MCF 10A (cell line): ENCODE results near the gene CCNYL1. TPM values are rescaled to one million over a fixed set of nuclear protein-coding genes. Genes with fewer than 3 reads are reported as not detected.

Source experiments
- BruUV-seq: library from RNA; stranded (reverse); fragments of 400-500 nt; replicated peaks from 2 replicates; lab custom pipeline; 2021; lab: Mats Ljungman, UMichigan
- CTCF ChIA-PET: fragments of 300-600 bp; sonication (Branson Sonifier 250); formaldehyde crosslinking; extraction: SDS; loops from one replicate; lab custom pipeline; 2021; ENCODE audit warnings: antibody characterized with exemption, inconsistent platforms; lab: Yijun Ruan, JAX
- POLR2A ChIA-PET: fragments of 300-600, 350-650 bp; sonication (Branson Sonifier 250); formaldehyde crosslinking; extraction: SDS; loops from one replicate; lab custom pipeline; 2020; ENCODE audit warnings: antibody characterized with exemption, inconsistent platforms; lab: Yijun Ruan, JAX
- DNase-seq: peaks from one replicate; pipeline ENCODE4 v3.0.0-alpha.2; 2018; ENCODE audit not compliant: unreplicated experiment
- H3K27ac Mint-ChIP-seq: one replicate; pipeline ENCODE4 v1.8.0; 2022; ENCODE audit warnings: mild to moderate bottlenecking, low read depth, mixed read lengths; ENCODE audit not compliant: unreplicated experiment
- H3K27me3 Mint-ChIP-seq: one replicate; pipeline ENCODE4 v1.8.0; 2022; ENCODE audit warnings: mixed read lengths; ENCODE audit not compliant: insufficient read depth, unreplicated experiment
- H3K36me3 Mint-ChIP-seq: one replicate; pipeline ENCODE4 v1.8.0; 2022; ENCODE audit warnings: mild to moderate bottlenecking, moderate library complexity, mixed read lengths; ENCODE audit not compliant: insufficient read depth, unreplicated experiment
- H3K4me1 Mint-ChIP-seq: one replicate; pipeline ENCODE4 v1.8.0; 2022; ENCODE audit warnings: mixed read lengths; ENCODE audit not compliant: insufficient read depth, unreplicated experiment
- H3K4me3 Mint-ChIP-seq: one replicate; pipeline ENCODE4 v1.8.0; 2022; ENCODE audit warnings: mild to moderate bottlenecking, moderate library complexity, mixed read lengths; ENCODE audit not compliant: unreplicated experiment
- H3K9me3 Mint-ChIP-seq: one replicate; pipeline ENCODE4 v1.8.0; 2022; ENCODE audit warnings: mixed read lengths; ENCODE audit not compliant: unreplicated experiment
- CTCF ChIP-seq: fragments of 200-600 bp; IDR thresholded peaks from one replicate; pipeline ENCODE4 v1.8.0; 2022; ENCODE audit warnings: antibody characterized with exemption, mild to moderate bottlenecking; ENCODE audit not compliant: unreplicated experiment
- intact Hi-C: fragments of 100-400 bp; cut with micrococcal nuclease; formaldehyde crosslinking; loops from 2 replicates; pipeline ENCODE4 v1.14.1; 2022
- total RNA-seq: library from RNA; stranded (reverse); gene quantifications from 2 replicates; pipeline ENCODE4 v1.2.3, GENCODE V29; 2022

Gene CCNYL1
- total RNA-seq, 1 experiment from 2014 or later, result 19.7 TPM

- peaks cover 5% of the 10 kb centered on the region for H3K36me3 Mint-ChIP-seq
- no peak overlapping the region for H3K27ac Mint-ChIP-seq
Measured at GRCh38 chr2:207764096-207764630, 52.7 kb downstream of the CCNYL1 start.

GRCh38 chr2:207765547-207765946, 54.1 kb downstream of the CCNYL1 start:
- peaks cover 8% of the 10 kb centered on the region for H3K4me1 Mint-ChIP-seq
- ChIA-PET CTCF (interaction anchor here (0.6 to 2.5 kb wide), 3 partner anchors 20 to 275 kb away, joined by 4 to 15 read pairs (median 12); no protein-coding TSS in a partner anchor), POLR2A (interaction anchor here (1.2 kb wide), 1 partner anchor 259 kb away, joined by 4 read pairs; the partner anchor contains the start of gene PLEKHM3)
- no peak for DNase-seq
- intact Hi-C loops, result loop anchor here (10.0 kb wide), 1 partner anchor 79 kb away; no protein-coding TSS in a partner anchor
- no peak overlapping the region for H3K27ac Mint-ChIP-seq
- H3K9me3 Mint-ChIP-seq, result no peaks in the 10 kb centered on the region
- no peak for TF ChIP-seq CTCF
- H3K36me3 Mint-ChIP-seq, result peaks cover 5% of the 10 kb centered on the region
- no peaks in the 10 kb centered on the region for H3K27me3 Mint-ChIP-seq
- no TSS peak for BruUV-seq
- no peak overlapping the region for H3K4me3 Mint-ChIP-seq

More at GRCh38 chr2:207764096-207764630, 52.7 kb downstream of the CCNYL1 start:
- H3K27me3 Mint-ChIP-seq, result no peaks in the 10 kb centered on the region
- no peak overlapping the region for H3K4me3 Mint-ChIP-seq
- peaks cover 8% of the 10 kb centered on the region for H3K4me1 Mint-ChIP-seq
- H3K9me3 Mint-ChIP-seq, result no peaks in the 10 kb centered on the region
- CTCF ChIA-PET, result interaction anchor here (0.5 to 7.9 kb wide), 5 partner anchors 18 to 308 kb away, joined by 3 to 45 read pairs (median 4); no protein-coding TSS in a partner anchor
- DNase-seq, result no peak
- POLR2A ChIA-PET, result interaction anchor here (0.7 kb wide), 1 partner anchor 270 kb away, joined by 3 read pairs; no protein-coding TSS in a partner anchor
- no peak for TF ChIP-seq CTCF
- intact Hi-C loops, result loop anchor here (10.0 kb wide), 1 partner anchor 81 kb away; no protein-coding TSS in a partner anchor
- BruUV-seq, result no TSS peak

GRCh38 chr2:207766041-207766551, 54.7 kb downstream of the CCNYL1 start:
- ChIA-PET CTCF (interaction anchor here (0.6 to 2.5 kb wide), 7 partner anchors 15 to 337 kb away, joined by 3 to 15 read pairs (median 4); no protein-coding TSS in a partner anchor), POLR2A (interaction anchor here (1.2 kb wide), 1 partner anchor 259 kb away, joined by 4 read pairs; the partner anchor contains the start of gene PLEKHM3)
- Mint-ChIP-seq H3K9me3 (no peaks in the 10 kb centered on the region), H3K36me3 (peaks cover 5% of the 10 kb centered on the region), H3K4me1 (peaks cover 8% of the 10 kb centered on the region), H3K4me3 (no peak overlapping the region), H3K27me3 (no peaks in the 10 kb centered on the region), H3K27ac (no peak overlapping the region)
- no TSS peak for BruUV-seq
- intact Hi-C loops, result loop anchor here (10.0 kb wide), 1 partner anchor 79 kb away; no protein-coding TSS in a partner anchor
- TF ChIP-seq CTCF, result no peak
- no peak for DNase-seq
